ENCODE data around the gene AFP. TPM values are rescaled to one million over a fixed set of nuclear protein-coding genes. Genes with fewer than 3 reads are reported as not detected.

AFP gene
- total and polyA plus RNA-seq, 2 of the 8 experiments (the other 6 are each of a cell fraction or from before 2014, with no cell fraction given) = 6.1 to 10.4 TPM

- Histone ChIP-seq H4K8ac (ENCODE audit: extremely low read depth, insufficient read depth, low read length) (no peak overlapping the region), H3K4me3 (ENCODE audit: extremely low read depth in 1 of 4, insufficient read depth in 2 of 4, low read depth in 3 of 4, low read length in 4 of 4) (no peak overlapping the region), H3K4me2 (ENCODE audit: insufficient read depth in 1 of 2, low read depth in 2 of 2, low read length in 2 of 2) (no peak overlapping the region), H3K14ac (ENCODE audit: insufficient read length) (no peak overlapping the region), H3K27ac (ENCODE audit: low read depth, low read length) (no peak overlapping the region), H2BK20ac (ENCODE audit: low read length) (no peak overlapping the region), H2BK12ac (ENCODE audit: low read depth, low read length) (no peak overlapping the region), H2BK15ac (ENCODE audit: low read length) (no peak overlapping the region), H3K23ac (ENCODE audit: insufficient read length) (no peak overlapping the region), H3K9me3 (ENCODE audit: insufficient read depth in 2 of 2, low read depth in 1 of 2, low read length in 1 of 2) (no peaks in the 10 kb centered on the region; a peak in 1 of 4 replicates), H3K9ac (replicated peaks in 1 of 4; ENCODE audit: extremely low read depth in 1 of 4, low read depth in 3 of 4, low read length in 3 of 4) (no peak overlapping the region), H3K79me1 (ENCODE audit: low read depth, low read length) (no peaks in the 10 kb centered on the region), H3K4me1 (replicated peaks in 1 of 4; ENCODE audit: control insufficient read depth in 3 of 4, insufficient read depth in 4 of 4, low read length in 3 of 4) (peaks cover 5 to 25% (median 14%) of the 10 kb centered on the region in 4 experiments), H3K36me3 (ENCODE audit: control insufficient read depth in 2 of 4, insufficient read depth in 4 of 4, low read length in 3 of 4) (peaks cover 0 to 2% (median 0%) of the 10 kb centered on the region in 4 experiments; a peak in 2 of 8 replicates), H3K27me3 (replicated peaks in 1 of 4; ENCODE audit: control insufficient read depth in 3 of 4, extremely low read depth in 1 of 4, insufficient read depth in 3 of 4, low read length in 3 of 4) (no peaks in the 10 kb centered on the region), H2BK5ac (ENCODE audit: low read depth, low read length) (no peak overlapping the region), H4K20me1 (replicated peaks in 1 of 2; ENCODE audit: control insufficient read depth in 1 of 2, insufficient read depth in 2 of 2, low read length in 2 of 2) (no peaks in the 10 kb centered on the region), H2AK5ac (ENCODE audit: low read depth, low read length) (no peak overlapping the region), H2BK120ac (replicated peaks; ENCODE audit: low read depth, low read length) (no peak overlapping the region), H2AFZ (ENCODE audit: low read length) (no peak overlapping the region), H3K23me2 (ENCODE audit: low read depth, low read length) (no peaks in the 10 kb centered on the region; the same call in 1 of the 2 replicates), H3K4ac (replicated peaks; ENCODE audit: insufficient read length, low read depth, low read length) (no peak overlapping the region), H3K56ac (replicated peaks; ENCODE audit: insufficient read length, low read depth, low read length) (no peak overlapping the region), H3K18ac (ENCODE audit: extremely low read depth, low read length) (no peak overlapping the region), H3K79me2 (ENCODE audit: control insufficient read depth in 1 of 2, insufficient read depth in 2 of 2, low read length in 2 of 2) (no peaks in the 10 kb centered on the region), H4K91ac (replicated peaks; ENCODE audit: insufficient read length, low read length) (no peak overlapping the region), H4K5ac (ENCODE audit: insufficient read length, low read depth, low read length) (no peak overlapping the region)
- WGBS, 2 experiments (ENCODE audit: extremely low coverage in 1 of 2, insufficient coverage in 1 of 2, insufficient read length in 1 of 2, insufficient replicate concordance in 2 of 2, low coverage in 1 of 2, low lambda C conversion rate in 2 of 2, missing lambda C conversion rate in 1 of 2) = 90 to 100% methylated on average over 1 to 3 of the region's 3 CpGs
- TF ChIP-seq SP2 (IDR thresholded peaks at IDR 0.05; ENCODE audit: low read length) (no peak), HDAC6 (IDR thresholded peaks at IDR 0.05; ENCODE audit: low read depth, low read length) (no peak), TCF12 (IDR thresholded peaks at IDR 0.05; ENCODE audit: low read depth, low read length) (no peak)
- DNase-seq (ENCODE audit: low read depth in 1 of 2, low spot score in 2 of 2) = no peak
- no peak for FAIRE-seq
- POLR2A ChIA-PET (ENCODE audit: partially characterized antibody) = no interaction called here
- CTCF ChIA-PET (ENCODE audit: partially characterized antibody) = no interaction called here
Observed at GRCh38 chr4:73454920-73455319, 18.9 kb downstream of the AFP start.
